K562 (cell line): ENCODE measurements around the gene SLC4A11. TPM values are rescaled to one million over a fixed set of nuclear protein-coding genes. Genes with fewer than 3 reads are reported as not detected.

ENCODE experiments used
- CC2D1A ChIP-seq: fragments of 450-650 bp; IDR thresholded peaks from 2 replicates; pipeline ENCODE4 v1.6.1; 2017; ENCODE audit warnings: mild to moderate bottlenecking
- CREM ChIP-seq: IDR thresholded peaks from 2 replicates; pipeline ENCODE4 v1.6.1; 2014; ENCODE audit warnings: antibody characterized with exemption, low read depth
- DMBX1 ChIP-seq: fragments of 250-450 bp; sonication (Bioruptor Pico); IDR thresholded peaks from 2 replicates; pipeline ENCODE4 v1.8.0; 2022; ENCODE audit warnings: inconsistent platforms, mild to moderate bottlenecking, moderate library complexity, borderline replicate concordance
- ELF2 ChIP-seq: fragments of 250-450 bp; sonication (Bioruptor Pico); IDR thresholded peaks from 2 replicates; pipeline ENCODE4 v1.5.0; 2021; ENCODE audit warnings: mild to moderate bottlenecking
- HDGF ChIP-seq: fragments of 450-650 bp; IDR thresholded peaks from 2 replicates; pipeline ENCODE4 v1.6.1; 2016
- JUND ChIP-seq, 2 experiments: IDR thresholded peaks; 2 replicates in 1 of 2; 3 replicates in 1 of 2; pipeline ENCODE4 v1.6.1; 2011; ENCODE audit warnings: borderline replicate concordance in 2 of 2, low read depth in 2 of 2, low read length in 2 of 2, improper control_type of control experiment in 1 of 2, missing biosample characterization in 1 of 2, missing genetic modification characterization in 1 of 2, missing genetic modification reagents in 1 of 2
- MTA2 ChIP-seq: fragments of 450-650 bp; IDR thresholded peaks from 2 replicates; pipeline ENCODE4 v1.6.1; 2016; ENCODE audit warnings: low read depth
- MYNN ChIP-seq, 2 experiments: sonication (generic); formaldehyde crosslinking in 1 of 2; IDR thresholded peaks; 2 replicates each; pipeline versions ENCODE4 v1.5.0 to v1.6.1; 2016 to 2020; ENCODE audit warnings: antibody characterized with exemption in 1 of 2, missing genetic modification reagents in 1 of 2
- PHB ChIP-seq: fragments of 250-450 bp; sonication (Bioruptor Pico); IDR thresholded peaks from 2 replicates; pipeline ENCODE4 v1.5.0; 2021
- PRMT5 ChIP-seq: sonication (generic); formaldehyde crosslinking; IDR thresholded peaks from 2 replicates; pipeline ENCODE4 v1.5.0; 2020; ENCODE audit warnings: missing genetic modification reagents
- PURB ChIP-seq: sonication (generic); formaldehyde crosslinking; IDR thresholded peaks from 2 replicates; pipeline ENCODE4 v1.9.0; 2021; ENCODE audit warnings: low read depth, mild to moderate bottlenecking, missing genetic modification reagents
- RUNX1 ChIP-seq: sonication (generic); IDR thresholded peaks from 2 replicates; pipeline ENCODE4 v1.6.1; 2016; ENCODE audit warnings: antibody characterized with exemption, low read depth
- SAFB ChIP-seq: fragments of 200-400 bp; formaldehyde crosslinking; IDR thresholded peaks from 2 replicates; pipeline ENCODE4 v1.6.1; 2017; ENCODE audit warnings: low read depth, low read length, borderline replicate concordance
- SETDB1 ChIP-seq: IDR thresholded peaks from one replicate; pipeline ENCODE4 v1.6.1; 2012; ENCODE audit warnings: low read length, control low read depth, inconsistent platforms
- SMAD3 ChIP-seq: fragments of 450-650 bp; formaldehyde crosslinking; conservative IDR thresholded peaks from 2 replicates; pipeline ENCODE4 v1.4.0; 2020; ENCODE audit warnings: mild to moderate bottlenecking
- SMARCE1 ChIP-seq: fragments of 450-650 bp; IDR thresholded peaks from 2 replicates; pipeline ENCODE4 v1.7.1; 2016; ENCODE audit warnings: mild to moderate bottlenecking
- SOX6 ChIP-seq: fragments of 450-650 bp; IDR thresholded peaks from 2 replicates; pipeline ENCODE4 v1.6.1; 2014; ENCODE audit warnings: mild to moderate bottlenecking
- TEAD2 ChIP-seq: fragments of 450-650 bp; IDR thresholded peaks from 2 replicates; pipeline ENCODE4 v1.6.1; 2016; ENCODE audit warnings: missing genetic modification characterization, control low read depth, missing compliant biosample characterization
- XRCC5 ChIP-seq: fragments of 200-400 bp; formaldehyde crosslinking; IDR thresholded peaks from 2 replicates; pipeline ENCODE4 v1.6.1; 2017; ENCODE audit warnings: low read depth, mild to moderate bottlenecking, low read length
- ZNF134 ChIP-seq: fragments of 250-450 bp; sonication (Bioruptor Pico); conservative IDR thresholded peaks from 2 replicates; pipeline ENCODE4 v1.4.0; 2020
- ZNF224 ChIP-seq: sonication (generic); formaldehyde crosslinking; IDR thresholded peaks from 2 replicates; pipeline ENCODE4 v1.8.0; 2022; ENCODE audit warnings: mild to moderate bottlenecking, missing genetic modification reagents
- ZNF23 ChIP-seq: fragments of 250-450 bp; sonication (Bioruptor Pico); IDR thresholded peaks from 2 replicates; pipeline ENCODE4 v1.4.0; 2020; ENCODE audit warnings: mild to moderate bottlenecking
- polyA plus RNA-seq, 8 experiments: library from polyadenylated mRNA; depleted of rRNA in 4 of 8; stranded (reverse) in 5 of 8; unstranded in 3 of 8; fragments of >200 nt; fragmentation: Nextera tagmentation in 2 of 8; fragmentation: Illumina TruSeq in 1 of 8; extraction: Ambion mirVana in 2 of 8; extraction: Trizol in 1 of 8; gene quantifications; 2 replicates each; pipeline versions ENCODE4 v1.2.1 to v1.2.3, GENCODE V29; 2011 to 2014; ENCODE audit warnings: inconsistent platforms in 1 of 8, missing spikeins in 1 of 8
- total RNA-seq, 7 experiments: library from RNA; depleted of rRNA in 6 of 7; stranded (reverse); fragments of >200 nt in 6 of 7; fragmentation: Illumina TruSeq in 2 of 7; extraction: Trizol in 2 of 7; gene quantifications; 2 replicates each; pipeline versions ENCODE4 v1.2.1 to v1.2.3, GENCODE V29; 2011 to 2021; ENCODE audit warnings: low replicate concordance in 1 of 7
- TF ChIP-seq, protein P1 (sequence below): fragments of 250-450 bp; sonication (Bioruptor Pico); IDR thresholded peaks from 2 replicates; pipeline ENCODE4 v1.5.0; 2020; ENCODE audit warnings: mild to moderate bottlenecking, borderline replicate concordance
- TF ChIP-seq, protein P2 (sequence below): sonication (generic); formaldehyde crosslinking; IDR thresholded peaks from 2 replicates; pipeline ENCODE4 v1.8.0; 2022; ENCODE audit warnings: mild to moderate bottlenecking, missing genetic modification reagents
- TF ChIP-seq, protein P3 (sequence below): sonication (generic); formaldehyde crosslinking; IDR thresholded peaks from 2 replicates; pipeline ENCODE4 v1.5.0; 2020; ENCODE audit warnings: missing genetic modification reagents
- TF ChIP-seq, protein P4 (sequence below): fragments of 450-650 bp; IDR thresholded peaks from 2 replicates; pipeline ENCODE4 v1.6.1; 2014; ENCODE audit warnings: low read depth, mild to moderate bottlenecking, moderate library complexity, borderline replicate concordance

Gene SLC4A11
- total and polyA plus RNA-seq, 9 of the 15 experiments (the other 6 are each of a cell fraction or from before 2014, with no cell fraction given): 0.10 to 2.0 (median 0.20) TPM

DNA sequence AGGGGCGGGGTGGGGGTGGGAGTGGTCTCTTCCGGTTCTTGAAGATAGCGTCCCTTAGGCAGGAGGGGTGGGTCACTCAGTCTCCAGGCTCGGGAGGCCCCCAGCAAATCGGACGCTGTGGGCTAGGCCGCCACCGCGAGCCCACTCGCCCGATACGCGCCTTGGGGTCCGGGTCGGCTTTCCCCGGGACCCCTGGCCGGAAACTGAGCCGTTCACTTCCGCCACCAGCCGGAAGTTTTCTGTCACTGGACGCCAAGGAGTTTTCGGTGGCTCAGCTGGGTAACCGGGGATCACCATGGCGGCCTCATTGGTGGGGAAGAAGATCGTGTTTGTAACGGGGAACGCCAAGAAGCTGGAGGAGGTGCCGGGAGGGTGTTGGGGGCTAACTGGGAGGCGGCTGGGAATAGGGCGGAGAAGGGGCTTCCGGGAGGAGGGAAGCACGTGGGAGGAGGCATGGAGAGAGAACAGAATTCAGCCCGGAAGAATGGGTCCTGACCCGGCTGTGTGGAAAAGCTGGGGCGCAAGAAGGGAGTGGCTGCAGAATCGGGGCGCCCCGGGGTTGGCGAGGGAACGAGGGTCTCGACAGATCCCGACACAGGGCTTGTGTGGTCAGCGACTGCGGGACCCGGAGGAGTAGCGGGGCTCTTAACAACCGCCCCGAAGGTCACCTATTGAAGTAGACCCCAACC is 29.6 kb downstream of the SLC4A11 start, which contains the start of gene ITPA (continued):
- no peak for TF ChIP-seq PURB (CRISPR knock-in tag)
- TF ChIP-seq SMAD3 (CRISPR knock-in tag): no peak
- no peak for TF ChIP-seq ZNF23 (CRISPR knock-in tag)
- TF ChIP-seq RUNX1: no peak
- no peak for TF ChIP-seq TEAD2 (tag)
- no peak for TF ChIP-seq PRMT5 (CRISPR knock-in tag)
- TF ChIP-seq ELF2 (CRISPR knock-in tag): peak; percentile 49; the same call in 1 of the 2 replicates
- TF ChIP-seq SETDB1: no peak
- no peak for TF ChIP-seq XRCC5
- TF ChIP-seq ZNF224 (CRISPR knock-in tag): no peak
- TF ChIP-seq CREM: no peak
- no peak for TF ChIP-seq MYNN (IDR thresholded peaks at IDR 0.05)
- no peak for TF ChIP-seq MYNN (CRISPR knock-in tag; IDR thresholded peaks at IDR 0.05)
- no peak for TF ChIP-seq DMBX1 (CRISPR knock-in tag)
- no peak for TF ChIP-seq SOX6
- TF ChIP-seq, protein P1, sequence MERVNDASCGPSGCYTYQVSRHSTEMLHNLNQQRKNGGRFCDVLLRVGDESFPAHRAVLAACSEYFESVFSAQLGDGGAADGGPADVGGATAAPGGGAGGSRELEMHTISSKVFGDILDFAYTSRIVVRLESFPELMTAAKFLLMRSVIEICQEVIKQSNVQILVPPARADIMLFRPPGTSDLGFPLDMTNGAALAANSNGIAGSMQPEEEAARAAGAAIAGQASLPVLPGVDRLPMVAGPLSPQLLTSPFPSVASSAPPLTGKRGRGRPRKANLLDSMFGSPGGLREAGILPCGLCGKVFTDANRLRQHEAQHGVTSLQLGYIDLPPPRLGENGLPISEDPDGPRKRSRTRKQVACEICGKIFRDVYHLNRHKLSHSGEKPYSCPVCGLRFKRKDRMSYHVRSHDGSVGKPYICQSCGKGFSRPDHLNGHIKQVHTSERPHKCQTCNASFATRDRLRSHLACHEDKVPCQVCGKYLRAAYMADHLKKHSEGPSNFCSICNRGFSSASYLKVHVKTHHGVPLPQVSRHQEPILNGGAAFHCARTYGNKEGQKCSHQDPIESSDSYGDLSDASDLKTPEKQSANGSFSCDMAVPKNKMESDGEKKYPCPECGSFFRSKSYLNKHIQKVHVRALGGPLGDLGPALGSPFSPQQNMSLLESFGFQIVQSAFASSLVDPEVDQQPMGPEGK (CRISPR knock-in tag): no peak
- TF ChIP-seq ZNF134 (CRISPR knock-in tag): no peak
- no peak for TF ChIP-seq CC2D1A
- TF ChIP-seq MTA2: no peak
- no peak for TF ChIP-seq SAFB
- TF ChIP-seq, protein P2, sequence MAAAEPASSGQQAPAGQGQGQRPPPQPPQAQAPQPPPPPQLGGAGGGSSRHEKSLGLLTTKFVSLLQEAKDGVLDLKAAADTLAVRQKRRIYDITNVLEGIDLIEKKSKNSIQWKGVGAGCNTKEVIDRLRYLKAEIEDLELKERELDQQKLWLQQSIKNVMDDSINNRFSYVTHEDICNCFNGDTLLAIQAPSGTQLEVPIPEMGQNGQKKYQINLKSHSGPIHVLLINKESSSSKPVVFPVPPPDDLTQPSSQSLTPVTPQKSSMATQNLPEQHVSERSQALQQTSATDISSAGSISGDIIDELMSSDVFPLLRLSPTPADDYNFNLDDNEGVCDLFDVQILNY (CRISPR knock-in tag): no peak
- no peak for TF ChIP-seq HDGF
- TF ChIP-seq SMARCE1: peak; percentile 31; the same call in 1 of the 2 replicates
- no peak for TF ChIP-seq JUND (IDR thresholded peaks at IDR 0.05; ENCODE audit: borderline replicate concordance, low read depth, low read length)
- no peak for TF ChIP-seq JUND (tag; IDR thresholded peaks at IDR 0.05; ENCODE audit: borderline replicate concordance, low read depth, low read length)
- TF ChIP-seq PHB (CRISPR knock-in tag): no peak
- TF ChIP-seq, protein P3, sequence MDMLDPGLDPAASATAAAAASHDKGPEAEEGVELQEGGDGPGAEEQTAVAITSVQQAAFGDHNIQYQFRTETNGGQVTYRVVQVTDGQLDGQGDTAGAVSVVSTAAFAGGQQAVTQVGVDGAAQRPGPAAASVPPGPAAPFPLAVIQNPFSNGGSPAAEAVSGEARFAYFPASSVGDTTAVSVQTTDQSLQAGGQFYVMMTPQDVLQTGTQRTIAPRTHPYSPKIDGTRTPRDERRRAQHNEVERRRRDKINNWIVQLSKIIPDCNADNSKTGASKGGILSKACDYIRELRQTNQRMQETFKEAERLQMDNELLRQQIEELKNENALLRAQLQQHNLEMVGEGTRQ: no peak
- TF ChIP-seq, protein P4, sequence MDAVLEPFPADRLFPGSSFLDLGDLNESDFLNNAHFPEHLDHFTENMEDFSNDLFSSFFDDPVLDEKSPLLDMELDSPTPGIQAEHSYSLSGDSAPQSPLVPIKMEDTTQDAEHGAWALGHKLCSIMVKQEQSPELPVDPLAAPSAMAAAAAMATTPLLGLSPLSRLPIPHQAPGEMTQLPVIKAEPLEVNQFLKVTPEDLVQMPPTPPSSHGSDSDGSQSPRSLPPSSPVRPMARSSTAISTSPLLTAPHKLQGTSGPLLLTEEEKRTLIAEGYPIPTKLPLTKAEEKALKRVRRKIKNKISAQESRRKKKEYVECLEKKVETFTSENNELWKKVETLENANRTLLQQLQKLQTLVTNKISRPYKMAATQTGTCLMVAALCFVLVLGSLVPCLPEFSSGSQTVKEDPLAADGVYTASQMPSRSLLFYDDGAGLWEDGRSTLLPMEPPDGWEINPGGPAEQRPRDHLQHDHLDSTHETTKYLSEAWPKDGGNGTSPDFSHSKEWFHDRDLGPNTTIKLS: no peak
